ENCODE measurements around the gene ANKRD34B. TPM values are rescaled to one million over a fixed set of nuclear protein-coding genes. Genes with fewer than 3 reads are reported as not detected.

Gene ANKRD34B
- total RNA-seq, 1 experiment from 2014 or later: 0.10 TPM

DNA sequence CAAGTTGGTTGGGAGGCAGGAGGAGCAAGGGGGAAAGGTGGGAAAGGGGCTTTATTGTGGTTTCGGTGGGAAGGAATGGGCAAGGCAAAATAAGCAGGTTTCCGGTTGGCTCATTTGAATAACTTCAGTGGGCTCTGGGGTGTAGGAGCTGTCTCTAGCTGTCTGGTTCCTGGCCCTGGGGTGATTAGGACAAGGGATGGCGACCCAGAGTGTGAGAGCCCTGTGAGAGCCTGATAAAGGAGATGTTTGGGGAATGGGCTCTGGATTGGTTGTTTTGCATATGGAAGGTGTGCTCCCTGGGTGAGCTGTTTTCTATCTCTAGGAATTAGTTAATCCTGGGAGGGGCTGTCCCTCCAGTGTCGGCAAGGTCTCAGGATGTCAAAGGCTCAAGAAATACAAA is 15.4 kb downstream of the ANKRD34B start:
- in situ Hi-C loops (cut with HindIII; ENCODE audit: low pct_unique_long_range_greater_than_20kb, low sequenced_read_pairs): no loop called here
- TF ChIP-seq SIN3A (IDR thresholded peaks at IDR 0.05; ENCODE audit: borderline replicate concordance, insufficient read depth, low read depth, low read length) (no peak), POLR2AphosphoS5 (IDR thresholded peaks at IDR 0.05; ENCODE audit: low read depth, low read length) (no peak), TCF7L2 (IDR thresholded peaks at IDR 0.05; ENCODE audit: low read depth, low read length) (no peak)
- TF ChIP-seq, protein P1, sequence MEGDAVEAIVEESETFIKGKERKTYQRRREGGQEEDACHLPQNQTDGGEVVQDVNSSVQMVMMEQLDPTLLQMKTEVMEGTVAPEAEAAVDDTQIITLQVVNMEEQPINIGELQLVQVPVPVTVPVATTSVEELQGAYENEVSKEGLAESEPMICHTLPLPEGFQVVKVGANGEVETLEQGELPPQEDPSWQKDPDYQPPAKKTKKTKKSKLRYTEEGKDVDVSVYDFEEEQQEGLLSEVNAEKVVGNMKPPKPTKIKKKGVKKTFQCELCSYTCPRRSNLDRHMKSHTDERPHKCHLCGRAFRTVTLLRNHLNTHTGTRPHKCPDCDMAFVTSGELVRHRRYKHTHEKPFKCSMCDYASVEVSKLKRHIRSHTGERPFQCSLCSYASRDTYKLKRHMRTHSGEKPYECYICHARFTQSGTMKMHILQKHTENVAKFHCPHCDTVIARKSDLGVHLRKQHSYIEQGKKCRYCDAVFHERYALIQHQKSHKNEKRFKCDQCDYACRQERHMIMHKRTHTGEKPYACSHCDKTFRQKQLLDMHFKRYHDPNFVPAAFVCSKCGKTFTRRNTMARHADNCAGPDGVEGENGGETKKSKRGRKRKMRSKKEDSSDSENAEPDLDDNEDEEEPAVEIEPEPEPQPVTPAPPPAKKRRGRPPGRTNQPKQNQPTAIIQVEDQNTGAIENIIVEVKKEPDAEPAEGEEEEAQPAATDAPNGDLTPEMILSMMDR (IDR thresholded peaks at IDR 0.05): no peak
- TF ChIP-seq, protein P2, sequence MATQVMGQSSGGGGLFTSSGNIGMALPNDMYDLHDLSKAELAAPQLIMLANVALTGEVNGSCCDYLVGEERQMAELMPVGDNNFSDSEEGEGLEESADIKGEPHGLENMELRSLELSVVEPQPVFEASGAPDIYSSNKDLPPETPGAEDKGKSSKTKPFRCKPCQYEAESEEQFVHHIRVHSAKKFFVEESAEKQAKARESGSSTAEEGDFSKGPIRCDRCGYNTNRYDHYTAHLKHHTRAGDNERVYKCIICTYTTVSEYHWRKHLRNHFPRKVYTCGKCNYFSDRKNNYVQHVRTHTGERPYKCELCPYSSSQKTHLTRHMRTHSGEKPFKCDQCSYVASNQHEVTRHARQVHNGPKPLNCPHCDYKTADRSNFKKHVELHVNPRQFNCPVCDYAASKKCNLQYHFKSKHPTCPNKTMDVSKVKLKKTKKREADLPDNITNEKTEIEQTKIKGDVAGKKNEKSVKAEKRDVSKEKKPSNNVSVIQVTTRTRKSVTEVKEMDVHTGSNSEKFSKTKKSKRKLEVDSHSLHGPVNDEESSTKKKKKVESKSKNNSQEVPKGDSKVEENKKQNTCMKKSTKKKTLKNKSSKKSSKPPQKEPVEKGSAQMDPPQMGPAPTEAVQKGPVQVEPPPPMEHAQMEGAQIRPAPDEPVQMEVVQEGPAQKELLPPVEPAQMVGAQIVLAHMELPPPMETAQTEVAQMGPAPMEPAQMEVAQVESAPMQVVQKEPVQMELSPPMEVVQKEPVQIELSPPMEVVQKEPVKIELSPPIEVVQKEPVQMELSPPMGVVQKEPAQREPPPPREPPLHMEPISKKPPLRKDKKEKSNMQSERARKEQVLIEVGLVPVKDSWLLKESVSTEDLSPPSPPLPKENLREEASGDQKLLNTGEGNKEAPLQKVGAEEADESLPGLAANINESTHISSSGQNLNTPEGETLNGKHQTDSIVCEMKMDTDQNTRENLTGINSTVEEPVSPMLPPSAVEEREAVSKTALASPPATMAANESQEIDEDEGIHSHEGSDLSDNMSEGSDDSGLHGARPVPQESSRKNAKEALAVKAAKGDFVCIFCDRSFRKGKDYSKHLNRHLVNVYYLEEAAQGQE (IDR thresholded peaks at IDR 0.05; ENCODE audit: insufficient read depth in 1 of 2, low read depth in 2 of 2, low read length in 1 of 2): no peak
- Histone ChIP-seq H3K4me3 (ENCODE audit: low read depth in 2 of 2, low read length in 2 of 2) (no peak overlapping the region), H3K9me3 (ENCODE audit: control insufficient read depth, insufficient read depth, low read depth, low read length) (no peaks in the 10 kb centered on the region), H3K27me3 (ENCODE audit: control insufficient read depth, insufficient read depth, low read length) (peaks cover 19% of the 10 kb centered on the region; the same call in 1 of the 2 replicates), H3K27ac (ENCODE audit: low read length) (no peak overlapping the region), H3K4me1 (ENCODE audit: control insufficient read depth, insufficient read depth, low read length) (no peaks in the 10 kb centered on the region), H3K36me3 (ENCODE audit: control insufficient read depth, insufficient read depth, low read length) (no peaks in the 10 kb centered on the region)
- intact Hi-C loops (cut with micrococcal nuclease; ENCODE audit: unreplicated experiment): no loop called here
- POLR2A ChIA-PET: no interaction called here
- CTCF ChIA-PET: interaction anchor here (0.5 kb wide), 1 partner anchor 100 kb away, joined by 4 read pairs; the partner anchor contains the start of genes DHFR and MSH3
- BruUV-seq (replicated peaks): no TSS peak
- no peak for DNase-seq (ENCODE audit: low read depth, low spot score)
- no peak for ATAC-seq

DNA sequence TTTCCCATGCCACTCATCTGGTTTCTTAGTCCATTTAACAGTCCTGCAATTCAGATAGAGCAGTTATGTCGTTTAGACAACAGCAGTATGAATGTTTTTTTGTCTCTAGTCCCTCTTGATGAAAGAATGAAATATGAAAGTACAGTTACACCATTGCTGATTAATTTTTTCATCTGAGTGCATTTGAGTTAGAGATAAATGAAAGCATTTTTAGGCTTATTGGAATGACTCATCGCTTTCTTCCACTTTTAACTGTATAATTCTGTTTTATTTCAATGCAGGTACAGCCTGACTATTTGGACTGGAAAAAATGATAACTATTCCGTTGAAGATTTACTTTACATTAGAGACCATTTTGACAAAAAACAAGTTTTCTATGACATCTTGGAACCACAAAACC is 28.7 kb downstream of the ANKRD34B start:
- POLR2A ChIA-PET: no interaction called here
- Histone ChIP-seq H3K4me1 (ENCODE audit: control insufficient read depth, insufficient read depth, low read length) (no peaks in the 10 kb centered on the region), H3K36me3 (ENCODE audit: control insufficient read depth, insufficient read depth, low read length) (no peaks in the 10 kb centered on the region), H3K27me3 (ENCODE audit: control insufficient read depth, insufficient read depth, low read length) (no peaks in the 10 kb centered on the region), H3K4me3 (ENCODE audit: low read depth in 2 of 2, low read length in 2 of 2) (no peak overlapping the region), H3K27ac (ENCODE audit: low read length) (no peak overlapping the region), H3K9me3 (ENCODE audit: control insufficient read depth, insufficient read depth, low read depth, low read length) (no peaks in the 10 kb centered on the region)
- no TSS peak for BruUV-seq (replicated peaks)
- in situ Hi-C loops (cut with HindIII; ENCODE audit: low pct_unique_long_range_greater_than_20kb, low sequenced_read_pairs): no loop called here
- TF ChIP-seq, protein P1 (IDR thresholded peaks at IDR 0.05): no peak
- no peak for TF ChIP-seq SIN3A (IDR thresholded peaks at IDR 0.05; ENCODE audit: borderline replicate concordance, insufficient read depth, low read depth, low read length)
- no peak for TF ChIP-seq POLR2AphosphoS5 (IDR thresholded peaks at IDR 0.05; ENCODE audit: low read depth, low read length)
- TF ChIP-seq, protein P2 (IDR thresholded peaks at IDR 0.05; ENCODE audit: insufficient read depth in 1 of 2, low read depth in 2 of 2, low read length in 1 of 2): no peak
- no peak for TF ChIP-seq TCF7L2 (IDR thresholded peaks at IDR 0.05; ENCODE audit: low read depth, low read length)
- no peak for ATAC-seq
- no peak for DNase-seq (ENCODE audit: low read depth, low spot score)
- CTCF ChIA-PET: no interaction called here
- intact Hi-C loops (cut with micrococcal nuclease; ENCODE audit: unreplicated experiment): no loop called here

Data from Panc1 (cell line).